H9 (cell line): ENCODE results near the gene GNAS-AS1. TPM values are rescaled to one million over a fixed set of nuclear protein-coding genes. Genes with fewer than 3 reads are reported as not detected.

ENCODE experiments used
- DNase-seq: peaks from one replicate; pipeline ENCODE4 v3.0.0-alpha.2; 2017
- H2AFZ ChIP-seq: one replicate; pipeline ENCODE4 v1.6.1; 2013; ENCODE audit warnings: mild to moderate bottlenecking, low read length, control low read depth, moderate library complexity
- H2AK5ac ChIP-seq: 2 replicates; pipeline ENCODE4 v1.6.1; 2013; ENCODE audit warnings: low read length, control low read depth, mixed read lengths; ENCODE audit not compliant: insufficient read length
- H2BK120ac ChIP-seq: one replicate; pipeline ENCODE4 v1.6.1; 2013; ENCODE audit warnings: low read depth, mild to moderate bottlenecking, low read length, control low read depth, inconsistent platforms; ENCODE audit not compliant: poor library complexity, severe bottlenecking
- H2BK12ac ChIP-seq: 2 replicates; pipeline ENCODE4 v1.6.1; 2013; ENCODE audit warnings: low read length, control low read depth, mixed read lengths, low read depth; ENCODE audit not compliant: insufficient read length
- H2BK15ac ChIP-seq: 2 replicates; pipeline ENCODE4 v1.6.1; 2013; ENCODE audit warnings: low read depth, low read length, control low read depth
- H2BK20ac ChIP-seq: one replicate; pipeline ENCODE4 v1.6.1; 2013; ENCODE audit warnings: low read depth, mild to moderate bottlenecking, low read length, control low read depth, inconsistent platforms; ENCODE audit not compliant: poor library complexity, severe bottlenecking
- H2BK5ac ChIP-seq: 2 replicates; pipeline ENCODE4 v1.6.1; 2013; ENCODE audit warnings: low read length, control low read depth, mixed read lengths; ENCODE audit not compliant: insufficient read length
- H3K14ac ChIP-seq: 2 replicates; pipeline ENCODE4 v1.6.1; 2013; ENCODE audit warnings: low read length, control low read depth; ENCODE audit not compliant: insufficient read depth
- H3K18ac ChIP-seq: 2 replicates; pipeline ENCODE4 v1.6.1; 2013; ENCODE audit warnings: low read depth, mild to moderate bottlenecking, mixed read lengths, low read length, control low read depth; ENCODE audit not compliant: insufficient read length
- H3K23ac ChIP-seq: 2 replicates; pipeline ENCODE4 v1.6.1; 2013; ENCODE audit warnings: low read length, control low read depth, mixed read lengths, low read depth; ENCODE audit not compliant: insufficient read length
- H3K23me2 ChIP-seq: 2 replicates; pipeline ENCODE4 v1.6.1; 2013; ENCODE audit warnings: low read depth, mild to moderate bottlenecking, mixed read lengths, low read length, control low read depth; ENCODE audit not compliant: insufficient read length, poor library complexity, severe bottlenecking
- H3K27ac ChIP-seq: 2 replicates; pipeline ENCODE4 v1.5.1; 2013; ENCODE audit warnings: low read length, control low read depth, mixed read lengths, low read depth; ENCODE audit not compliant: insufficient read length
- H3K27me3 ChIP-seq: 2 replicates; pipeline ENCODE4 v1.6.1; 2013; ENCODE audit warnings: low read length, control low read depth, inconsistent platforms; ENCODE audit not compliant: insufficient read depth
- H3K4ac ChIP-seq: 2 replicates; pipeline ENCODE4 v1.6.1; 2013; ENCODE audit warnings: low read depth, mild to moderate bottlenecking, control low read depth, inconsistent platforms, low read length, moderate library complexity
- H3K4me1 ChIP-seq: 2 replicates; pipeline ENCODE4 v1.6.1; 2013; ENCODE audit warnings: low read length, control low read depth, inconsistent platforms; ENCODE audit not compliant: insufficient read depth
- H3K4me2 ChIP-seq: 2 replicates; pipeline ENCODE4 v1.6.1; 2013; ENCODE audit warnings: low read length, control low read depth, mixed read lengths; ENCODE audit not compliant: insufficient read length, insufficient read depth
- H3K56ac ChIP-seq: 2 replicates; pipeline ENCODE4 v1.6.1; 2013; ENCODE audit warnings: low read depth, mild to moderate bottlenecking, mixed read lengths, low read length, control low read depth; ENCODE audit not compliant: insufficient read length
- H3K79me1 ChIP-seq: 2 replicates; pipeline ENCODE4 v1.6.1; 2013; ENCODE audit warnings: low read depth, mild to moderate bottlenecking, moderate library complexity, low read length, control low read depth, inconsistent platforms; ENCODE audit not compliant: insufficient read depth, poor library complexity, severe bottlenecking
- H3K79me2 ChIP-seq: 2 replicates; pipeline ENCODE4 v1.6.1; 2013; ENCODE audit warnings: low read length, control low read depth, inconsistent platforms; ENCODE audit not compliant: insufficient read depth
- H3K9ac ChIP-seq: 2 replicates; pipeline ENCODE4 v1.6.1; 2013; ENCODE audit warnings: low read length, control low read depth, mixed read lengths; ENCODE audit not compliant: insufficient read length; ENCODE audit errors: extremely low read depth
- H3K9me3 ChIP-seq: one replicate; pipeline ENCODE4 v1.6.1; 2013; ENCODE audit warnings: low read depth, low read length, inconsistent platforms; ENCODE audit not compliant: control insufficient read depth
- H3T11ph ChIP-seq: one replicate; pipeline ENCODE4 v1.6.1; 2013; ENCODE audit warnings: mild to moderate bottlenecking, low read length, control low read depth, inconsistent platforms
- H4K20me1 ChIP-seq: one replicate; pipeline ENCODE4 v1.6.1; 2013; ENCODE audit not compliant: control insufficient read depth, insufficient read length, insufficient read depth
- H4K5ac ChIP-seq: 2 replicates; pipeline ENCODE4 v1.6.1; 2013; ENCODE audit warnings: low read depth, mild to moderate bottlenecking, mixed read lengths, low read length, control low read depth; ENCODE audit not compliant: insufficient read length
- H4K8ac ChIP-seq: replicated peaks from 2 replicates; pipeline ENCODE4 v1.6.1; 2013; ENCODE audit warnings: low read length, control low read depth, mixed read lengths, low read depth; ENCODE audit not compliant: insufficient read length
- H4K91ac ChIP-seq: 2 replicates; pipeline ENCODE4 v1.6.1; 2013; ENCODE audit warnings: low read depth, mild to moderate bottlenecking, moderate library complexity, mixed read lengths, low read length, control low read depth; ENCODE audit not compliant: insufficient read length
- H3K27ac Mint-ChIP-seq, 3 experiments: 2 replicates in 2 of 3; 3 replicates in 1 of 3; pipeline ENCODE4 v1.8.0; 2020 to 2021; ENCODE audit warnings: mixed read lengths in 3 of 3, mild to moderate bottlenecking in 1 of 3, moderate library complexity in 1 of 3
- H3K27me3 Mint-ChIP-seq: 2 replicates; pipeline ENCODE4 v1.8.0; 2021; ENCODE audit warnings: low read depth, mild to moderate bottlenecking, moderate library complexity, mixed read lengths
- H3K36me3 Mint-ChIP-seq, 3 experiments: 2 replicates in 2 of 3; 3 replicates in 1 of 3; pipeline ENCODE4 v1.8.0; 2020 to 2021; ENCODE audit warnings: low read depth in 3 of 3, mixed read lengths in 3 of 3; ENCODE audit not compliant: insufficient read depth in 1 of 3
- H3K4me1 Mint-ChIP-seq, 2 experiments: 2 replicates each; pipeline ENCODE4 v1.8.0; 2020; ENCODE audit warnings: mixed read lengths in 2 of 2
- H3K4me3 Mint-ChIP-seq, 2 experiments: 2 replicates in 1 of 2; 3 replicates in 1 of 2; pipeline ENCODE4 v1.8.0; 2020 to 2021; ENCODE audit warnings: mild to moderate bottlenecking in 2 of 2, mixed read lengths in 2 of 2, moderate library complexity in 1 of 2
- H3K9me3 Mint-ChIP-seq, 2 experiments: 2 replicates in 1 of 2; 3 replicates in 1 of 2; pipeline ENCODE4 v1.8.0; 2020; ENCODE audit warnings: mild to moderate bottlenecking in 2 of 2, mixed read lengths in 2 of 2, moderate library complexity in 1 of 2
- WGBS: extraction: QIAGEN DNeasy Blood & Tissue Kit; methylation state at CpG from one replicate; pipeline ENCODE4 v1.1.7; 2013; ENCODE audit warnings: missing lambda C conversion rate, low lambda C conversion rate, mixed read lengths; ENCODE audit not compliant: insufficient read length; ENCODE audit errors: extremely low coverage; 5-methylcytosine and 5-hydroxymethylcytosine counted together
- total RNA-seq: library from RNA; stranded (reverse); gene quantifications from 2 replicates; pipeline ENCODE4 v1.2.1, GENCODE V29; 2021
- TF ChIP-seq, protein P1 (sequence below): fragments of 200-600 bp; sonication (generic); conservative IDR thresholded peaks from 3 replicates; pipeline ENCODE4 v1.8.0; 2021; ENCODE audit warnings: antibody characterized with exemption, mild to moderate bottlenecking

GNAS-AS1 gene
- total RNA-seq, 1 experiment from 2014 or later = 11.3 TPM

- DNase-seq = no peak
- no CpG with 5 or more reads among the region's 2 CpGs for WGBS
Measured at GRCh38 chr20:58865843-58866242, 15.1 kb upstream of the GNAS-AS1 start.

More at GRCh38 chr20:58865843-58866242, 15.1 kb upstream of the GNAS-AS1 start:
- no peaks in the 10 kb centered on the region for H3K9me3 Mint-ChIP-seq
- no peaks in the 10 kb centered on the region for H3K23me2 ChIP-seq
- peaks cover under 1 to 1% (median under 1%) of the 10 kb centered on the region in 3 experiments; a peak in 4 of 7 replicates for H3K36me3 Mint-ChIP-seq
- H4K20me1 ChIP-seq = no peaks in the 10 kb centered on the region
- no peaks in the 10 kb centered on the region for H3K4me1 ChIP-seq
- no peak overlapping the region for H3K27ac Mint-ChIP-seq
- H2AFZ ChIP-seq = no peak overlapping the region
- peaks cover 6% of the 10 kb centered on the region; the same call in 1 of the 2 replicates for H3K27me3 Mint-ChIP-seq
- H3K4ac ChIP-seq = no peak overlapping the region
- no peak overlapping the region for H2AK5ac ChIP-seq
- no peaks in the 10 kb centered on the region for H3K79me2 ChIP-seq
- no peak overlapping the region for H4K5ac ChIP-seq
- no peak overlapping the region for H3K27ac ChIP-seq
- H2BK15ac ChIP-seq = no peak overlapping the region
- H3K9me3 ChIP-seq = no peaks in the 10 kb centered on the region
- peaks cover 9 to 17% of the 10 kb centered on the region in 2 experiments for H3K4me1 Mint-ChIP-seq
- H3K79me1 ChIP-seq = no peaks in the 10 kb centered on the region
- no peak overlapping the region for H4K91ac ChIP-seq
- no peak overlapping the region for H3K56ac ChIP-seq
- H3K23ac ChIP-seq = no peak overlapping the region
- no peak overlapping the region for H2BK12ac ChIP-seq
- no peak overlapping the region for H3K18ac ChIP-seq
- H3K9ac ChIP-seq = no peak overlapping the region
- TF ChIP-seq, protein P1, sequence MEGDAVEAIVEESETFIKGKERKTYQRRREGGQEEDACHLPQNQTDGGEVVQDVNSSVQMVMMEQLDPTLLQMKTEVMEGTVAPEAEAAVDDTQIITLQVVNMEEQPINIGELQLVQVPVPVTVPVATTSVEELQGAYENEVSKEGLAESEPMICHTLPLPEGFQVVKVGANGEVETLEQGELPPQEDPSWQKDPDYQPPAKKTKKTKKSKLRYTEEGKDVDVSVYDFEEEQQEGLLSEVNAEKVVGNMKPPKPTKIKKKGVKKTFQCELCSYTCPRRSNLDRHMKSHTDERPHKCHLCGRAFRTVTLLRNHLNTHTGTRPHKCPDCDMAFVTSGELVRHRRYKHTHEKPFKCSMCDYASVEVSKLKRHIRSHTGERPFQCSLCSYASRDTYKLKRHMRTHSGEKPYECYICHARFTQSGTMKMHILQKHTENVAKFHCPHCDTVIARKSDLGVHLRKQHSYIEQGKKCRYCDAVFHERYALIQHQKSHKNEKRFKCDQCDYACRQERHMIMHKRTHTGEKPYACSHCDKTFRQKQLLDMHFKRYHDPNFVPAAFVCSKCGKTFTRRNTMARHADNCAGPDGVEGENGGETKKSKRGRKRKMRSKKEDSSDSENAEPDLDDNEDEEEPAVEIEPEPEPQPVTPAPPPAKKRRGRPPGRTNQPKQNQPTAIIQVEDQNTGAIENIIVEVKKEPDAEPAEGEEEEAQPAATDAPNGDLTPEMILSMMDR = no peak
- H4K8ac ChIP-seq = no peak overlapping the region
- no peak overlapping the region for H3K4me3 Mint-ChIP-seq
- no peak overlapping the region for H3T11ph ChIP-seq
- no peak overlapping the region for H2BK5ac ChIP-seq
- no peak overlapping the region for H3K4me2 ChIP-seq
- H3K14ac ChIP-seq = no peak overlapping the region
- no peak overlapping the region for H2BK120ac ChIP-seq
- H2BK20ac ChIP-seq = no peak overlapping the region
- no peaks in the 10 kb centered on the region for H3K27me3 ChIP-seq
